NCI-H748 (cell line): ENCODE results near the gene CRTC3.

Source experiments
- DNase-seq: peaks from one replicate; lab custom pipeline; 2025; ENCODE audit not compliant: unreplicated experiment; lab: John Stamatoyannopoulos, UW

CRTC3 gene

DNA sequence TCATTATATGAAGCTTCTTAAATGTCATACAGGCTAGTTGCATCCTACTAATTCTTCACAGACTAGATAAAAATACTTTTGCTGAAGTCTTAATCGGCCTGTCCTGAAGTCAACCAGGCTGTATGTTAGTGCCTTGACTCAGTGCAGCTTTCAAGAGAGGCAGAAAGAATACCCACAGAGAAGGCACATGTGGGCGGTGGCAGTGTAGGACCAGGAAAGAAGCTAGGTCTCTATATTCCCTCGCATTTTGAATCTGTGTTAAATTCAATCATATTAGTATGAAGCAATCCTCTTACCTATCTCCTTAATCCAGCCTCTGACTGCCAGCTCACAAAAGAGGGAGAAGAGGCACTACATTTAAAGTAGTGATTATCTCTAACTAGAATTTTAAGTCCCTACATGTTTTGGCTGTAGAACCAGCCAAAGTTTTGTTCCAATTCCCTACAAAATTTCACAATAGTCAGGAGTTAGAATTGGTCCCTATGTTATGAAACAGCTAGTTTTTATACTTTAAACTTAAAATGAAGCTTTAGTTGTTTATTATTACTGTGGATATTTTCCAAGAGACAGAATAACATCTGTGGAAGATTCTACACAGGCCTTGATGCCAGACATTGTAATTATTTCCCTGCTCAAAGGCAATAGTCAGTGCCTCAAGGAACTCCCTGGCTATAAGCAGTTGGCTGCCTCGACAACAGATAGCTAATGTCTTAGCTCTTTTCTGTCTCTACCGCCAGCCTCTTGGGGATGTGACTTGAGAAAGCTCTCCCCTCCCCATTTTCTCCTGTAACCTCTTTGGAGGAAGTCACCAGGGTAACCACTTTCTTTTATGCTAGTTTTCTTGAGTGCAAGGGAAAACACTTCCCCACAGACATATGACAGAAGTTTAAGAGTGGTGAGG, 31.9 kb downstream of the CRTC3 start:
- DNase-seq = no peak

DNA sequence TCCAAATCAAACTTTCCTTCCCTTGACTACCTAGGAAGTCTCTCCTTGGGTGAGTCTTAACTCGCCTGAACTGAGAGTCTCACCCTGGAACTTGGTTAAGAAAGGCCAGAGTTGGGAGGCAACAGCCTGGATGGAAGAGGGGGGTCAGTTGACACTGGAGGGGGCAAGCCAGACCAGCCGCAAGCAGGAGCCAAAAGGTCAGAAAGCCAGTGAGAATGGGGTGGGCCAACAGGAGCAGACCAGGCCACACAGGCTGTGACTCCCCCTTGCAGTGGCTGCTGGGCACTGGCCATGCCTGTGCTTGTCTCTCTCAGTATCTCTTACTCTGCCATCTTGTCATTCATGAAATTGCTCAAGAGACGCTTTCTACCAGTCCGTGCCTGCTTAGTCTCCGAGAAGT, 32.9 kb downstream of the CRTC3 start:
- no peak for DNase-seq

DNA sequence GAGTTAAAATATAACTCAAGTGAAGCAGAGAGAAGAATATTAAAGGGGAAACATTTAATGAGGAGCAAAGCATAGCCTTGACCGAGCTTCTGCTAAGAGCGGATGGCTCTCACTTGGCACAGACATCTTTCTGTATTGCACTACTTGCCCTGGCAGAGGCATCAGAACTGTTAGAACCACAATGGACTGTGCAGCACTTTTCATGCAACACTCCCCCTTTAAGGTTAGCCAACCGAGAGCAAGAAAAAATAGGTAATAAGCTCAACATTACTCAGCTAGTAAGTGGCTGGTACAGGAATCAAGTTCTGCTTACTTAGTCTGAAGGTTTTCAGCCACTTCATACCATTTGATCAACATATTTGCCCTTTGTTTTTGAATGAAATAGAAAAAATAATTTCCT, 33.7 kb downstream of the CRTC3 start:
- DNase-seq = no peak

DNA sequence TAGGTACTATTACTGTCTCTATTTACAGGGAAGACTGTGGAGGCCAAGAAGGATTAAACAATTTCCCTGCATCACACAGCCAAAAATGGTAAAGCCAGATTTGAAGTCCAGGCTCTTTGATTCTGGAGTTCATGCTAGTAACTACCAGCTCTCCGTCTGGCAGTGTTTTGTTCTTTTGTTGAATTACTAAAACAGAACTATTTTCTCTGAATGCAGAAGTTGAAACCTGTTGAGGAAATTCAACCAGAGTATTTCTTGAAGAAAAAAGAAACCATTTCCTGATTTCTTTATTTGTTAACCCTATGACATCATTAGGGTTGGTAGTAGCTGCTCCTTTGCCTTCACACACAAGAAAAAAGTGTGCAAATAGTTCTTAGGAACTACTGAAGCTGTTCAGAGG, 34.3 kb downstream of the CRTC3 start:
- DNase-seq = no peak

DNA sequence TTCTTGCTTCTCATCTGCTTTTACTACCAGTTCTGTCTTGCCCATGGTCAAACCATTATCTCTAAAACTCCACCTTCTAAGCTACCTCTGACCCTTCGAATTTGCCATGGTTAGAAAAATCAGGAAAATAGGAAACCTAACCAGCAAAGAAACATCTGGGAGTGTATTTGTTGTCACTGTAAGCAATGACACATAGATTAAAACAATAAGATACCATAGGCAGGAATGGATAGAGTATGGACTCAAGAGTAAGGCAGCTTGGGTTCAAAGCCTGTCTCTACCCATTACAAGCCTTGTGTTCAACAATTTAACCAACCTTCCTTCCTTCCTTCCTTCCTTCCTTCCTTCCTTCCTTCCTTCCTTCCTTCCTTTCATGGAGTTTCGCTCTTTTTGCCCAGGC, 34.9 kb downstream of the CRTC3 start:
- DNase-seq = no peak

DNA sequence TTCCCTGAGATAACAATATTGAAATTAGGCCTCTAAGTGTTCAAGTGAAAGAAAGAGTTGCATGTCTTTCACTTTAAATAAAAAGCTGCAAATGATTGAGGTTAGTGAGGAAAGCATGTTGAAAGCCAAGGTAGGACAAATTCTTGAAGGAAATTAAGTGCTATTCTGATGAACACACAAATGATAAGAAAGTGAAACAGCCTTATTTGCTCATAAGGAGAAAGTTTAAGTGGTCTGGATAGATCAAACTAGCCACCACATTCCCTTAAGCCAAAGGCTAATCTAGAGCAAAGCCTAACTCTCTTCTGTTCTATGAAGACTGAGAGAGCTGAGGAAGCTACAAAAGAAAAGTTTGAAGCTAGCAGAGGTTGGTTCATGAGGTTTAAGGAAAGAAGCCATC, 36.1 kb downstream of the CRTC3 start:
- no peak for DNase-seq

DNA sequence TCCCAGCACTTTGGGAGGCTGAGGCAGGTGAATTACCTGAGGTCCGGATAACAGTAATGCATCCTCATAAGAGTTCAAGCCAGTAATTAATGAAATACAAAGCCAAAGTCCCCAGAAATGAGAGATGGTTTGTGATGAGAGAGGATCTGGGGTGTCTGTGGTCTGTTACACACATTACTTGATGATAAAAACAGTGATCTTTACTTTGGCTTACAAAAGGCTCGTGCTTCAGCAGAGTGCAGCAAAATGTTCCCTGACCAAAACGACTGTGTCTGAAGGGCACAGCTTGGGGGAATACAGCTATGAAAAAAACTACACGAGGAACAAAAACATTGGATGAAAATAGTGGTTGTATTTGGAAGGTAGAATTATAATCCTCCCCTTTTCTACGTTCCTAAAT, 40.9 kb downstream of the CRTC3 start:
- DNase-seq = no peak

DNA sequence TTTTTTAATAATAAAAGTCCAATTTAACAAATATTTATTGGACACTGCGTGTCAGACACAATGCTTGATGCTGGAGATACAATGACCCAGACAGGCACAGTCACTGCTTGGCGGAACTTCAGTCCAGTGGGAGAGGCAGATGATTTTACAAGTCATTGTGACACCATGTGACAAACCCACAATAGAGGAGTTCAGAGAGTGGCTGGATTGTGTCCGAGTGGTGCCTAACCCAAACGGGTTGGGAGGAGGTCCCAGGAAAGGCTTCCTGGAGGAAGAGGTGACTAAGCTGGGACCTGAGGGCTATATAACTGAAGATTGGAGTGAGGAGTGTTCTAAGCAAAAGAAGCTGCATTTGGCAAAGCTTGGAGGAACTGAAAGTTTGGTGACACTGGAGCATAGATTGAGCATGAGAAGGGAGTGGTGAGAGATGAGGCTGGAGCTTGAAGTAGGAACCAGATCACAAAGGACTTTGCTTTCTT, 41.4 kb downstream of the CRTC3 start:
- DNase-seq = no peak

DNA sequence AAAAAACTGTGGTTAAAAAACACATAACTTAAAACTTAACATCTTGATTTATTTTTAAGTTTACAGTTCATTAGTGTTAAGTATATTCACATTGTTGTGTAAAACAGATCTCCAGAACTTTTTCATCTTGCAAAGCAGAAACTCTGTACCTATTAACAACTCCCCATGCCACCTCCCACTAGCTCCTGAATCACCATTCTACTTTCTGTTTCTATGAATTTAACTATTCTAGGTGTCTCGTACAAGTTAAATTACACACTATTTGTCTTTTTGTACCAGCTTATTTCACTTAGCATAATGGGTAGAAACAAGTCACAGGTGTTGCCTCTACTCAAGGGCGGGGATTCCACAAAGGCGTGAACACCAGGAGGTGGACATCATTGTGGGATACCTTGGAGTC, 43.2 kb downstream of the CRTC3 start:
- DNase-seq = no peak

DNA sequence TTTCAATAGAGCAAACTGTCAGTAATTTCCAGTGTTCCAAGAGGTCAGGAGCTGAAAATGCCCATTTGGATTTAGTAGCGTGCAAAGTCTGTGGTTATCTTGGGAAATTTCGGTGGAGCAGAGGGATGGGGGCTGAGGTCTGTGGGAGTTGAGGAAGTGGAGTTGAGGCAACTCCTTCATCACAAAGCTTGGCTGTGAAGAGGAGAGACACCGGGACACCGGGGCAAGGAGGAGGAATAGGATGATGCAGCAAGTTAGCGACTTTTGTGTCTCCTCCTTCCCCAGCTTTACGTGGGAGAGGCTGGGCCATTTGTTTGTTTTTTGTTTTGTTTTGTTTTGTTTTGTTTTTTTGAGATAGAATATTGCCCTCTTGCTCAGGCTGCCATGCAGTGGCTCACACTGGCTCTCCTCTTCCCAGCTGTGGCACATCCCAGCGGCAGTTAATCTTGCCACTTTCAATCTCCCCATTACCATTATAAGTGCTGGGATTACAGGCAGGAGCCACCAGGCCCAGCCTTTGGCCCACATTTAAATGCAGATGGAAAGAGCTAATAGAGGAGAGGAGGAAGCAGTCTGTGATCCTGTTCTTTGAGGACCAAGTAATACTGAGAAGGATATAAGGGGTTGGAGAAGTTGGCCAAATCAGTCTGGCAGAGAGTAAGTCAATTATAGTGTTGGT, 47.1 kb downstream of the CRTC3 start:
- DNase-seq = no peak

DNA sequence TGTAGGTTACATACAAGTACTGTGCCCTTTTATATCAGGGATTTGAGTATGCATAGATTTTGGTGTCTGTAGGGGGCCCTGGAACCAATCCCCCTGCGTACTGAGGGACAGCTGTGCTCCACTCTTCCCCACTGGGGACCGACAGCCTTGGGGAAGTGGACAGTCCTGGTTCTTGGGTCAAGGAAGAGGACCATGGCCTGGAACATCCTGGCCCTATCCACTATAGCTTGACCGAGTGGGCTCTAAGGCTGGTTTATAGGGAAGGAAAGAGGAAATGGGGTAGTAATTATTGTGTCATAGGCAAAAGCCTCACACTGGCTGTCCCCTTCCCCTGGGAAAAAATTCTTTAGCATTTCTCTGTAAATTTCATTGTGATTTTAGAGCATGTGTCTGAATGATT, 49.5 kb downstream of the CRTC3 start:
- DNase-seq = no peak

DNA sequence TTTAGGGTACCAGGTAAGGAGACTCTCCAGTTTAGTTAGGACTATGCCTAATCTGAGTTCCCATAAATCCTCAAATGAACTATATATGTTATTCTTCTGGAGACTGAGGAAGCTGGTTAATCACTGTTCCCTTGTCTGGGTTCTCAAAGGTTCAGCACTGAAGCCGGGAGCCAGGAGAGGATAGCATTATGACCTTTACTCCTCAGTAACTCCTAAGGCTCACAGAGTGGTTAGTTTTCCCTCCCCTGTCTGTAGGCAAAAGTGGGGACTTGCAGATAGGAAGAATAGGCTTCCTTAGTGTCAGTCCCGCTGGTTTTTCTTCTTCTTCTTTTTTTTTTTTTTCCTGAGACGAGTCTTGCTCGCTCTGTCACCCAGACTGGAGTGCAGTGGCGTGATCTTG, 50.4 kb downstream of the CRTC3 start:
- no peak for DNase-seq

DNA sequence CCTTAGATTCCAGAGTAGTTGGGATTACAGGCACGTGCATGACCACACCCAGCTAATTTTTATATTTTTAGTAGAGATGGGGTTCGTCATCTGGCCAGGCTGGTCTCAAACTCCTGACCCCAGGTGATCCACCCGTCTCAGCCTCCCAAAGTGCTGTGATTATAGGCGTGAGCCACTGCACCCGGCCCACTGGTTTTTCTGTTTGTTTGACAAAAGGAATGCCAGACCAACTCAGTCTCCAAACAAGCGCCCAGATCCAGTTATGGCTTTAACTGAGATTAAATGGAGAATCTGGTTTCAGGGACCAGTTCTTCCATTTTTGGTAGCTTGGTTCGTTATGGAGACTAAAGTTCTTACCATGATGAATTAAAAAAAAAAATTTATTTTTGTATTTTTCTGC, 50.8 kb downstream of the CRTC3 start:
- no peak for DNase-seq

DNA sequence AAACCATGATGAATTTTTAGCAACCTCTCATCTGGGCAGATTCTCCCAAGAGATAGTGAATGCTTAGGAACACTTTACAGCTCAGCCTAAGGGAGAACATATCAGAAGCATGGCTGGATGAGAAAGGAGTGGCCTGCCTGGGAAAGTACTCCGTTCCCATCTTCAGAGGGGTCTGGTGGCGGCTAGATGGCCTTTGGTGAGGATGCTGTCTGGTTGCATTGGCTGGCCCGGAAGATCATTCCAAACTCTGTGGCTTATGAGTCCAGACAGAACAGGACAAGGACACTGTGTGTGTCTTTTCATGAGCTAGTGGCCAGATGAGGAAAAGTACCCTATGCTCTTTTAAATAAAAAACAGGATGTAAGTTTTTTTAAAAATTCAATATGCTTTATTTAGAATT, 51.2 kb downstream of the CRTC3 start:
- no peak for DNase-seq

DNA sequence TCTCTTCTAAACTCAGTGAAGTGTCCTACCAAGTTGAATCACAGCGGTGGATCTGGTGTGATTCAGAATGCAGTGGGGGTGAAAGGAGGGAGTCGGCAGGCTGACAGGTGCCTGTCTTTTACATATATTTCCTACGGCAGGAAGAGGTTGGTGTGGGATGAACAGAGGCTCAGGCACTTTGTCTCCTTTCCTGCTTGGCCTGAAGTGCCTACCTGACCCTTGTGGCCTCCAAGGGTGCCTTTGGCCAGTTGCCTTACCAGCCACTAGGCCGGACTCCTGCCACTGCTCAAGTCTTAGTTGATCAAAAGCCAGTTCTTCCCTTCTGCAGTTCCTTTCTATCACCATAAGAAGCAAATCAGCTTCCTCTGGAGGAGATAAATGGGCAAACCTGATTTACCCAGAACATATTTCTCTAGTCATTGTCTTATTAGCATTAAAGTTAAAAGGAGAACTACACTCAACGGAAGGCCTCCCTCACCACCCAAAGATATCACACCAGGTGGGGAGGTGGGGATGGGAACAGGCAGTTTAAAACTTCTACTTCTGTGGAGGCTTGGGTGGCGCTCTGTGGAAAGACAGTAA, 52.1 kb downstream of the CRTC3 start:
- DNase-seq = no peak

DNA sequence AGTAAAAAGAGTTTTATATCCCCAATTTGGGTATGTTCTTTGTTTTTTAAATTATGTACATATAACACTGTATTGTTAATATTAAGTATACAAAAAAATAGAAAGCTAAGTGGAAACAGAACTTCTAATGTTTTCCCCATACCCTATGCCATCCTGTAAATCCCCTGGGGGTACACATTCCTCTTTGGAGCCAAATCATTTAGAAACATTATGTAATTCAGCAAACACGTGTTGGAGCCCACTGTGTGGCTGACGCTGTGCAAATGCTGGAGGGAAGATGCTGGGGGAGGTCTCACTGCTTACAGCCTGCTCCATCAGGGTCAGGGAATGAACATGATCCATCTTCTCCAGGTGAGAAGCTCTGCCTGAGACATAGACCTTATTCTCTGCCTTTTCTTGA, 52.8 kb downstream of the CRTC3 start:
- no peak for DNase-seq

DNA sequence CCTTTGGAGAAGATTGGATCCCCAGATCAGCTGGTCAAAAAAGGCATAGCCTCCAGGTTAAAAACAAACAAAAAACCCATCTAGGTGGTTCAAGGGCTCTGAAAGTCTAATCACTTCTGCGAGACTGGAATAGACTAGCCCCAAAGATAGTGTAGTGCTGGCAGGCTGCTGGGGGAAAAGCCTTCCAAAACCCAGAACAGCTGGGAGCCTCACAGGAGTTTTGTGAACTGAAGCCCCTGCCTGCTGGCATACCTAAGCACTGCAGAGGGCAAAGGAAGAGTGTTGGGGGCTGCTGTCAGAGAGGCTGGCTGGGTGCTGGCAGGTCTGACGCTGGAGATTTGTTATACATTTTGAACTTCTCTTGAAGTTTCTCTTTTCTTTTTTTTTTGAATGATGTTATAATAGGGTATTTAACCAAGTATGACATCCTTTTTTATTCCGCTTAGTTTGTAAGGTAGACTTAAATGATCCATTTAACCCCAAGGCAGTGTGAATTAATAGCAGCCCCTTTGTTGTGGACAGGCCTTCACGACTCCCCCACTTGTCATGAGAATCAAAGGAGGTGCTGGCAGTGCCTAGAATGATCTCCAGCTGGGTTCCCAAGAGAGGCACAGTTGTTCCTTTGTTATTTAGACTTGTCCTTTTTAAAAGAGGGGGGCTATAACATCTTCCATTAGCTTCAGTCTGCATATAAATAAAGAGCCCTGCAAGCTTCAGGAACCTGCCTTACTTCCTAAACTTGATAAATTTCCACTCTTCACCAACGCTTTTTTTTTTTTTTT, 53.9 kb downstream of the CRTC3 start:
- no peak for DNase-seq

DNA sequence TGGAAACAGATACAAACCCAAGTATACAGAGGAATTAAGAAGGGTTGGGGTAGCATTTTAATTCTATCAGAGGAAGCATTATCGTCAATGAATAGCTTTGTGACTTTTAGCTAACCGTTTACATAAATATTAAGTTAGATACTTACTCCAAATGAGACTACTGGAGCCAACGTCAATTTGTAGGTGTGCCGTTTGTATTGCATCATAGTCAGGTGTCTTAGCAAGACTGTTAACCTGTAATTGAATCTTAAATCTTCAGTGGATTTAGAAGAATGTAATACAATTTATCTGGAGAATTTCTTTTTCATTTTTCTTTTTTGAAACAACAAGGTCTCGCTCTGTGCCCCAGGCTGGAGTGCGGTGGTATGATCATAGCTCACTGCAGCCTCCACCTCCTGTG, 55.1 kb downstream of the CRTC3 start:
- DNase-seq = no peak

DNA sequence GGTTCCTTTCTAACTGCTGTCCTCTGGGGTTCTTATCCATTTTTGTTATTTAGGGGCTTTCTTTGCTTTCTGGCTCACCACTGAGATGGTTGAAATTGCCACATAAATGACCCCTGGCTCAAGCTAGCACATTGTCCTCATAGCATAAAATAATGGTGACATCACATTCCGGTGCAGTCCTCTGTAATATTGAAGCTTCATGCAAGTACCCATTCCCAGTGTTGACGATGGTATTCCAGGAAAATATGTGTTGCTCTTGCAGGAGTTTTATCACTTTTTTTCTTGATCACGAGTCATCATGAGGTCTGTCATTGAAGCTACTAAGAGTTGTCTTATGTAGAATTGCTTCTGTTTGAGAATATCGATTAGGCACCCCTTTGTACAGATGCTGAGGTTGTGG, 56.1 kb downstream of the CRTC3 start:
- DNase-seq = no peak

DNA sequence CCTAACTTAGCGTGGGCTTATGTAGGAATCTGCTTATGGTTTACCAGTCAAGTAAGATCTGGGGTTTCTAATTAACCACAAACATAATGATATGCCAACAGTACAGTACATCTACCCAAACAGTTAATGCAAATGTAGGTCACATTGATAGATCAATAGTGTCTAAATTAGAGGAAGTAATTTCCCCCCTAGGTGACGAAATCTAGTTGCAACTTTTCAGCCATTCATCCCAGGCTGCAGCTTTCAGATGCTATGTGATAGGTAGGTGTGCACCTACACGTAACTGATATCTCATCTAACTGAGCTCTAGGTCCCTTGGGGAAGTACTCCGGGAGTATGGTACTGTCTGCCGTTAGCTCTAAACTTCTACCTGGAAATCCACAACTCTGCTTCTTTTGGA, 57.2 kb downstream of the CRTC3 start:
- DNase-seq = no peak

DNA sequence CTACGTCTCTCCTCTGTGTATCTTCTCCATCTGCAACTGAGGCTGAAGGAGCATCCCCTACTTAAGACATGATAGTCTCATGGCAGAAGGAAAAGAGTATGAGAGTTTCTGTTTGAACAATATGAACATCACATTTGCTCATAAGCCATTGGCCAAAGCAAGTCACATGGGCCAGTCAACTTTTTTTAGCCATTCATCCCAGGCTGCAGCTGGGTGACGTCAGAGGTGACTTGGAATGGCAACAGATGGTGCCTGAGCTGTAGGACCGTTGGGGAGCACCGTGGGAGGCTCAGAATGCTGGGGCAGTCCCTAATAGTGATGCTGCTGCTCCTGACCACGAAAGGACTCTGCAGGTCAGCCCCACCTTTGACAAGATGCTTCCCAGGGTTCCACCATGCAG, 58.7 kb downstream of the CRTC3 start:
- no peak for DNase-seq
